SK-N-MC (cell line): ENCODE data around the gene UQCRC1.

Experiments
- EZH2 ChIP-seq: fragments of 200-600 bp; sonication (generic); IDR thresholded peaks from one replicate; pipeline ENCODE4 v1.6.1; 2017; ENCODE audit warnings: antibody characterized with exemption
- FOXP2 ChIP-seq: optimal IDR thresholded peaks from 2 replicates; pipeline ENCODE3; 2011; ENCODE audit warnings: mild to moderate bottlenecking, moderate library complexity; ENCODE audit not compliant: insufficient read depth; ENCODE audit errors: extremely low read length, control extremely low read depth
- POLR2AphosphoS5 ChIP-seq: IDR thresholded peaks from 2 replicates; pipeline ENCODE4 v1.6.1; 2012; ENCODE audit warnings: mild to moderate bottlenecking, low read depth, low read length, borderline replicate concordance

DNA sequence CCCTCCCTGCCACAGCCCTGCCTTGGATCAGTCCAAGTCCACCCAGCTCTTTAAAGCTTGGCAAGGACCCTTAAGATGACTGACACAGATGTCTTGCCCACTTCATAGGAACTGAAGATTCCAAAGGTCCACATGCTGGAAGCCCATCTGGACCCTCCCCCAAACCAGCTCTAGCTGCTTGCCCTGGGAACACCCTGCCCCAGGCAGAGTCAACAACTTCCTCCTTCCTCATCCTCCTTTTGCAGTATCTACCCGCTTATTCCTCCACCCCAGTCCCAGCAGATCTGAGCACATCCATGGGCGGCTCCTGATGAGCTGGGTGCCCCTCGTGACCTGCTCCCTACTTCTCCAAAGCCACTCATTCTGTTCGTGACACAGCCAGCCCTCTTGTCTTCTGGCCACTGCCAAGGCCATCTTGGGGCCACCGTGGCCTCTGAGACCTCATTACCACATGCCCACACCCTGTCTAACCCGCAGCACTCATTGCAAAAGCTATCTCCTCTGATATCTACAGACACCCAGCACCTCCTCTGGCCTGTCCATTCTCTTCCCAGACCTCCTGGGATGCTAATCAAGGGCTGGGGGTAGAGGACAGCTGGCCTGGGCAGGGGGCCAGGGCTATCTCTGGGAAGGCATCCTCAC is 50.8 kb downstream of the UQCRC1 start:
- TF ChIP-seq EZH2 (no peak), POLR2AphosphoS5 (no peak), FOXP2 (no peak)
